ENCODE results near the gene SCN5A. TPM values are rescaled to one million over a fixed set of nuclear protein-coding genes. Genes with fewer than 3 reads are reported as not detected.

SCN5A gene
- total and polyA plus RNA-seq, 2 of the 4 experiments (the other 2 are of a cell fraction): 1.9 to 2.0 TPM

DNA sequence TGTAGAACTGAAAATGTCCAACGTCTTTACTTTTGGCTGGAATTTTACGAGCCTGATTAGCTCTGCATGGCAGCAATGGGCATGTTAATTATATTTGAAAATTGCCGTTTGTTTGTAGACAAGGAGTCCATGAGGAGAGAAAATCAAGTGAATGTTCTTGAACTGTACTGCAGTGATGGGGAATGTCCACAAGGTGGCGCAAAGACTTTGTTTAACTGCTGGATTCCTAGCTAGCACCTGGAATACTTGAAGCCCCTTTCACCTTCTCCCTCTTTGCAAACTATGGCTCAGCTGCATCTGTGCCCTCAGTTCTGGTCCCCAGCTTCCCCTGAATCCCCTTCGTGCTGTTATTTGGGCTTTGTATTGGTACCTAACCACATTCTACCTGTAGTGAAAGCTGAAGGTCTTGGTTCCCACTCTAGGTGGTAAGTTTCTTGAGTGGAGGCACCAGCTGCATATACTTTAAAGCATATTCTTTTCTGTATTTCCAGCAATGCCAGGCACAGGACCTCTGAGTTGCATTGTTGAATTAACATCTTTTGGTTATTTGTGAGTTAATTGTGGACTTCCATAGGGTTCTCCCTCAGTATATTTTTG is 128.0 kb downstream of the SCN5A start (continued):
- TF ChIP-seq, protein P1, sequence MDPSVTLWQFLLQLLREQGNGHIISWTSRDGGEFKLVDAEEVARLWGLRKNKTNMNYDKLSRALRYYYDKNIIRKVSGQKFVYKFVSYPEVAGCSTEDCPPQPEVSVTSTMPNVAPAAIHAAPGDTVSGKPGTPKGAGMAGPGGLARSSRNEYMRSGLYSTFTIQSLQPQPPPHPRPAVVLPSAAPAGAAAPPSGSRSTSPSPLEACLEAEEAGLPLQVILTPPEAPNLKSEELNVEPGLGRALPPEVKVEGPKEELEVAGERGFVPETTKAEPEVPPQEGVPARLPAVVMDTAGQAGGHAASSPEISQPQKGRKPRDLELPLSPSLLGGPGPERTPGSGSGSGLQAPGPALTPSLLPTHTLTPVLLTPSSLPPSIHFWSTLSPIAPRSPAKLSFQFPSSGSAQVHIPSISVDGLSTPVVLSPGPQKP (IDR thresholded peaks at IDR 0.05; ENCODE audit: borderline replicate concordance, low read depth, low read length): no peak

DNA sequence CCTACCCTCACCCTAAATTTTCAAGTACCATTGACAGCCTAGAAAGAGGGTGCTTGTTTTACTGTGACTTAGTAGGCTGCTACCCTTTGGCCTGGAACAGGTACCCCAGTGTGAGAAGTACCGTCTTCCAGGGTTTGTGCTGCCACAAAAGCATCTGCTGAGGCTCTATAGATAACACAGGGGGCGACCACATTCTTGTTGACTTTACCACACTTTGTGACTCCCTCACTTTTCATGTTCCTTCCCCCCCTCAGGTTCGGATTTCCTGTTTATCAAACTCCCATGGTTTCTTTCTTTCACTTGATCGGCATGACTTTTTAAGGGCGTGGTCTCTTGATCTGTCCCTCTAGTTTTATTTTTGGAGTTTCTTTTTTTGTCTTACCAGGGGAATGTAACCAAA is 129.8 kb downstream of the SCN5A start:
- intact Hi-C loops (cut with micrococcal nuclease): loop anchor here (2.0 to 10.0 kb wide), 2 partner anchors 215 to 481 kb away; no protein-coding TSS in a partner anchor

More for the DNA sequence above, 129.8 kb downstream of the SCN5A start:
- TF ChIP-seq, protein P2, sequence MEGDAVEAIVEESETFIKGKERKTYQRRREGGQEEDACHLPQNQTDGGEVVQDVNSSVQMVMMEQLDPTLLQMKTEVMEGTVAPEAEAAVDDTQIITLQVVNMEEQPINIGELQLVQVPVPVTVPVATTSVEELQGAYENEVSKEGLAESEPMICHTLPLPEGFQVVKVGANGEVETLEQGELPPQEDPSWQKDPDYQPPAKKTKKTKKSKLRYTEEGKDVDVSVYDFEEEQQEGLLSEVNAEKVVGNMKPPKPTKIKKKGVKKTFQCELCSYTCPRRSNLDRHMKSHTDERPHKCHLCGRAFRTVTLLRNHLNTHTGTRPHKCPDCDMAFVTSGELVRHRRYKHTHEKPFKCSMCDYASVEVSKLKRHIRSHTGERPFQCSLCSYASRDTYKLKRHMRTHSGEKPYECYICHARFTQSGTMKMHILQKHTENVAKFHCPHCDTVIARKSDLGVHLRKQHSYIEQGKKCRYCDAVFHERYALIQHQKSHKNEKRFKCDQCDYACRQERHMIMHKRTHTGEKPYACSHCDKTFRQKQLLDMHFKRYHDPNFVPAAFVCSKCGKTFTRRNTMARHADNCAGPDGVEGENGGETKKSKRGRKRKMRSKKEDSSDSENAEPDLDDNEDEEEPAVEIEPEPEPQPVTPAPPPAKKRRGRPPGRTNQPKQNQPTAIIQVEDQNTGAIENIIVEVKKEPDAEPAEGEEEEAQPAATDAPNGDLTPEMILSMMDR (conservative IDR thresholded peaks at IDR 0.05; ENCODE audit: low read depth, low read length): no peak
- TF ChIP-seq RFX5 (IDR thresholded peaks at IDR 0.05; ENCODE audit: low read depth, low read length) (no peak), POLR2A (IDR thresholded peaks at IDR 0.05; ENCODE audit: low read depth, low read length) (no peak), BHLHE40 (IDR thresholded peaks at IDR 0.05; ENCODE audit: low read depth, low read length) (no peak), RCOR1 (IDR thresholded peaks at IDR 0.05; ENCODE audit: insufficient replicate concordance, low read length) (no peak), CEBPB (IDR thresholded peaks at IDR 0.05; ENCODE audit: low read depth, low read length) (no peak), MAFK (IDR thresholded peaks at IDR 0.05; ENCODE audit: low read depth, low read length) (no peak), SMC3 (IDR thresholded peaks at IDR 0.05; ENCODE audit: low read depth, low read length) (no peak)
- TF ChIP-seq, protein P3, sequence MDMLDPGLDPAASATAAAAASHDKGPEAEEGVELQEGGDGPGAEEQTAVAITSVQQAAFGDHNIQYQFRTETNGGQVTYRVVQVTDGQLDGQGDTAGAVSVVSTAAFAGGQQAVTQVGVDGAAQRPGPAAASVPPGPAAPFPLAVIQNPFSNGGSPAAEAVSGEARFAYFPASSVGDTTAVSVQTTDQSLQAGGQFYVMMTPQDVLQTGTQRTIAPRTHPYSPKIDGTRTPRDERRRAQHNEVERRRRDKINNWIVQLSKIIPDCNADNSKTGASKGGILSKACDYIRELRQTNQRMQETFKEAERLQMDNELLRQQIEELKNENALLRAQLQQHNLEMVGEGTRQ (IDR thresholded peaks at IDR 0.05; ENCODE audit: low read depth, low read length): no peak
- TF ChIP-seq, protein P1 (IDR thresholded peaks at IDR 0.05; ENCODE audit: borderline replicate concordance, low read depth, low read length): no peak
- Histone ChIP-seq H3K9ac (ENCODE audit: low read depth, low read length) (no peak overlapping the region), H3K9me1 (ENCODE audit: insufficient read depth, low read length) (no peaks in the 10 kb centered on the region; the same call in 1 of the 2 replicates), H2BK20ac (ENCODE audit: low read depth, low read length) (no peak overlapping the region), H3K4me2 (ENCODE audit: low read depth, low read length) (no peak overlapping the region), H2BK5ac (ENCODE audit: low read depth, low read length, poor library complexity, severe bottlenecking) (no peak overlapping the region), H3K14ac (replicated peaks; ENCODE audit: low read depth, low read length) (peak overlapping the region; percentile 45; the same call in 1 of the 2 replicates), H4K91ac (ENCODE audit: insufficient read depth, low read depth, low read length) (0 out of 2 replicates have a peak overlapping the region, but pooled peaks have one; percentile 21), H3K4ac (ENCODE audit: low read depth, low read length) (peak overlapping the region; percentile 20; the same call in 1 of the 2 replicates), H4K5ac (ENCODE audit: low read depth, low read length) (no peak overlapping the region), H3K9me3 (ENCODE audit: control insufficient read depth, insufficient read depth, low read length) (no peaks in the 10 kb centered on the region), H3K36me3 (ENCODE audit: control insufficient read depth, insufficient read depth, low read length) (peaks cover 10% of the 10 kb centered on the region; the same call in 1 of the 2 replicates), H3K56ac (ENCODE audit: extremely low read depth, insufficient read depth, low read length) (no peak overlapping the region), H2AFZ (replicated peaks; ENCODE audit: low read length, poor library complexity) (no peak overlapping the region), H4K20me1 (ENCODE audit: insufficient read depth, low read length) (no peaks in the 10 kb centered on the region), H3K23ac (ENCODE audit: low read depth, low read length) (0 out of 2 replicates have a peak overlapping the region, but pooled peaks have one; percentile 21), H2BK15ac (ENCODE audit: low read depth, low read length) (no peak overlapping the region), H3K27me3 (ENCODE audit: control insufficient read depth, insufficient read depth, low read length) (no peaks in the 10 kb centered on the region), H2AK5ac (ENCODE audit: low read depth, low read length) (no peak overlapping the region), H3K79me1 (ENCODE audit: low read depth in 1 of 2, low read length in 2 of 2) (peaks cover 0 to 3% of the 10 kb centered on the region in 2 experiments; a peak in 2 of 4 replicates), H3K4me3 (ENCODE audit: insufficient read depth, low read depth, low read length) (no peak overlapping the region), H3K27ac (ENCODE audit: insufficient read depth, low read length) (no peak overlapping the region), H3K4me1 (ENCODE audit: control insufficient read depth, insufficient read depth, low read length) (peaks cover 5% of the 10 kb centered on the region), H3K18ac (ENCODE audit: low read depth, low read length) (no peak overlapping the region), H2BK120ac (ENCODE audit: low read depth, low read length) (no peak overlapping the region), H4K8ac (ENCODE audit: low read depth in 2 of 2, low read length in 2 of 2) (no peak overlapping the region), H2AK9ac (replicated peaks; ENCODE audit: low read depth, low read length, poor library complexity) (peak overlapping the region; percentile 22)
- dilution Hi-C loops (cut with HindIII; ENCODE audit: low sequenced_read_pairs, unreplicated experiment): no loop called here
- ATAC-seq (ENCODE audit: low read depth): no peak
- BruUV-seq (replicated peaks): no TSS peak
- DNase-seq: no peak
- in situ Hi-C loops (cut with MboI; ENCODE audit: low sequenced_read_pairs): loop anchor here (5.0 to 10.0 kb wide), 2 partner anchors 323 to 475 kb away; no protein-coding TSS in a partner anchor
- WGBS, 2 experiments (ENCODE audit: extremely low coverage in 2 of 2, insufficient read length in 1 of 2): 62% methylated on average over 2 of the region's 5 CpGs; no CpG with 5 or more reads in 1 of the 2 experiments
- CTCF ChIA-PET: interaction anchor here (1.7 to 5.1 kb wide), 5 partner anchors 10 to 480 kb away, joined by 4 to 32 read pairs (median 11); partner anchors contain the start of gene EXOG
- POLR2A ChIA-PET (ENCODE audit: unreplicated experiment): no interaction called here

Data from IMR-90 (cell line).